DND-41 (cell line): ENCODE data around the gene RCCD1.

Experiments used
- CTCF ChIP-seq: IDR thresholded peaks from 2 replicates; pipeline ENCODE4 v1.5.1; 2012; ENCODE audit warnings: borderline replicate concordance, low read length, moderate library complexity, mild to moderate bottlenecking; ENCODE audit not compliant: poor library complexity, severe bottlenecking; ENCODE audit errors: extremely low read depth
- EZH2 ChIP-seq: IDR thresholded peaks from 3 replicates; pipeline ENCODE4 v1.6.1; 2012; ENCODE audit warnings: borderline replicate concordance, low read depth, mild to moderate bottlenecking, moderate library complexity, low read length, inconsistent platforms; ENCODE audit not compliant: severe bottlenecking

- TF ChIP-seq CTCF (no peak), EZH2 (no peak)
Observed at GRCh38 chr15:90916461-90916860, 38.2 kb upstream of the RCCD1 start.
